Ishikawa (cell line): Measurements from ENCODE around the gene RAD54L.

Experiments
- CREB1 ChIP-seq: IDR thresholded peaks from 2 replicates; pipeline ENCODE4 v1.6.1; 2012; ENCODE audit warnings: low read depth
- YY1 ChIP-seq: IDR thresholded peaks from 2 replicates; pipeline ENCODE4 v1.6.1; 2012; ENCODE audit warnings: low read depth
- ZBTB7A ChIP-seq: IDR thresholded peaks from 2 replicates; pipeline ENCODE4 v1.6.1; 2012; ENCODE audit warnings: low read depth

GRCh38 chr1:46285730-46286477 lies 38.3 kb downstream of the RAD54L start:
- TF ChIP-seq ZBTB7A (no peak), CREB1 (no peak), YY1 (no peak)
